SK-N-SH treated with all-trans-retinoic acid at 6 μM for 48 hours (cell line): Measurements from ENCODE around the gene PRMT7.

Source experiments
- ATAC-seq: fragments of 200-7000 bp; cut with Tn5 transposase; 3 replicates; pipeline ENCODE4 v1.9.1; 2020; ENCODE audit warnings: mild to moderate bottlenecking, moderate library complexity
- ARNTL ChIP-seq: fragments of 450-650 bp; formaldehyde crosslinking; IDR thresholded peaks from 2 replicates; pipeline ENCODE4 v1.5.0; 2020; ENCODE audit warnings: low read depth, mild to moderate bottlenecking, moderate library complexity, borderline replicate concordance
- BACH2 ChIP-seq: fragments of 250-450 bp; sonication (Bioruptor Pico); IDR thresholded peaks from 2 replicates; pipeline ENCODE4 v1.9.0; 2021; ENCODE audit warnings: mild to moderate bottlenecking, borderline replicate concordance
- CSDC2 ChIP-seq: fragments of 250-450 bp; sonication (Bioruptor Pico); IDR thresholded peaks from 2 replicates; pipeline ENCODE4 v1.5.0; 2020; ENCODE audit warnings: mild to moderate bottlenecking, moderate library complexity
- ESRRG ChIP-seq: fragments of 250-450 bp; sonication (Bioruptor Pico); IDR thresholded peaks from 2 replicates; pipeline ENCODE4 v1.6.1; 2021; ENCODE audit warnings: mild to moderate bottlenecking
- GLIS3 ChIP-seq: fragments of 250-450 bp; sonication (Bioruptor Pico); IDR thresholded peaks from 2 replicates; pipeline ENCODE4 v1.5.0; 2020; ENCODE audit warnings: mild to moderate bottlenecking, moderate library complexity
- OSR1 ChIP-seq: fragments of 250-450 bp; sonication (Bioruptor Pico); IDR thresholded peaks from 2 replicates; pipeline ENCODE4 v1.8.0; 2022; ENCODE audit warnings: moderate library complexity, mild to moderate bottlenecking, inconsistent platforms
- PATZ1 ChIP-seq: fragments of 250-450 bp; sonication (Bioruptor Pico); IDR thresholded peaks from 2 replicates; pipeline ENCODE4 v1.8.0; 2020; ENCODE audit warnings: mild to moderate bottlenecking, moderate library complexity, borderline replicate concordance
- PPARA ChIP-seq: fragments of 250-450 bp; sonication (Bioruptor Pico); IDR thresholded peaks from 2 replicates; pipeline ENCODE4 v1.5.0; 2020; ENCODE audit warnings: mild to moderate bottlenecking, borderline replicate concordance
- RARB ChIP-seq: fragments of 250-450 bp; sonication (Bioruptor Pico); IDR thresholded peaks from 2 replicates; pipeline ENCODE4 v1.8.0; 2021; ENCODE audit warnings: mild to moderate bottlenecking, moderate library complexity
- SNAI2 ChIP-seq: fragments of 250-450 bp; sonication (Bioruptor Pico); IDR thresholded peaks from 2 replicates; pipeline ENCODE4 v1.5.0; 2020; ENCODE audit warnings: mild to moderate bottlenecking, moderate library complexity
- TCF4 ChIP-seq: fragments of 250-450 bp; sonication (Bioruptor Pico); IDR thresholded peaks from 2 replicates; pipeline ENCODE4 v1.8.0; 2021; ENCODE audit warnings: mild to moderate bottlenecking, moderate library complexity, borderline replicate concordance
- ZFP3 ChIP-seq: fragments of 250-450 bp; sonication (Bioruptor Pico); IDR thresholded peaks from 2 replicates; pipeline ENCODE4 v1.5.0; 2020; ENCODE audit warnings: mild to moderate bottlenecking, moderate library complexity
- ZFP30 ChIP-seq: fragments of 450-650 bp; formaldehyde crosslinking; IDR thresholded peaks from 2 replicates; pipeline ENCODE4 v1.5.0; 2022; ENCODE audit warnings: mild to moderate bottlenecking, moderate library complexity
- ZNF565 ChIP-seq: fragments of 450-650 bp; formaldehyde crosslinking; conservative IDR thresholded peaks from 2 replicates; pipeline ENCODE4 v1.5.0; 2020; ENCODE audit warnings: low read depth, mild to moderate bottlenecking, moderate library complexity
- ZNF70 ChIP-seq: fragments of 450-650 bp; formaldehyde crosslinking; IDR thresholded peaks from 2 replicates; pipeline ENCODE4 v1.5.0; 2020; ENCODE audit warnings: mild to moderate bottlenecking, moderate library complexity
- TF ChIP-seq, protein P1 (sequence below): fragments of 250-450 bp; sonication (Bioruptor Pico); IDR thresholded peaks from 2 replicates; pipeline ENCODE4 v1.5.1; 2020; ENCODE audit warnings: low read depth, mild to moderate bottlenecking, moderate library complexity
- TF ChIP-seq, protein P2 (sequence below): fragments of 250-450 bp; sonication (Bioruptor Pico); IDR thresholded peaks from 2 replicates; pipeline ENCODE4 v1.5.0; 2020; ENCODE audit warnings: mild to moderate bottlenecking, moderate library complexity
- TF ChIP-seq, protein P3 (sequence below): fragments of 250-450 bp; sonication (Bioruptor Pico); IDR thresholded peaks from 2 replicates; pipeline ENCODE4 v1.8.0; 2021; ENCODE audit warnings: low read depth, mild to moderate bottlenecking, moderate library complexity, borderline replicate concordance

PRMT7 gene

DNA sequence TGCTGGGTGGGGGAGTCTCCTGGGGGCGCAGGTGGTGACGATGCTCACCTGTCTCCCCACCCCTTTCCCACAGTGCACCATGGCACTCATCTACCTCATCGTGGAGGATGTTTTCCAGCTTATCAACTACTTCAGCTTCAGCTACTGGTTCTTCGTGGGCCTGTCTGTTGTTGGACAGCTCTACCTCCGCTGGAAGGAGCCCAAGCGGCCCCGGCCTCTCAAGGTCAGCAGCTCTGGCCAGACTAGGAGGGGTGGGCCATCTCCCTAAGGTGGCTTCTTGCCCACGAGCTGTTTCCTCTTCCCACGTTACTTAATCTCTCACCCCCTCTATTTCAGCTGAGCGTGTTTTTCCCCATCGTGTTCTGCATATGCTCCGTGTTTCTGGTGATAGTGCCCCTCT lies 14.5 kb upstream of the PRMT7 start:
- ATAC-seq = no peak
- no peak for TF ChIP-seq ZNF565 (CRISPR knock-in tag)
- TF ChIP-seq, protein P1, sequence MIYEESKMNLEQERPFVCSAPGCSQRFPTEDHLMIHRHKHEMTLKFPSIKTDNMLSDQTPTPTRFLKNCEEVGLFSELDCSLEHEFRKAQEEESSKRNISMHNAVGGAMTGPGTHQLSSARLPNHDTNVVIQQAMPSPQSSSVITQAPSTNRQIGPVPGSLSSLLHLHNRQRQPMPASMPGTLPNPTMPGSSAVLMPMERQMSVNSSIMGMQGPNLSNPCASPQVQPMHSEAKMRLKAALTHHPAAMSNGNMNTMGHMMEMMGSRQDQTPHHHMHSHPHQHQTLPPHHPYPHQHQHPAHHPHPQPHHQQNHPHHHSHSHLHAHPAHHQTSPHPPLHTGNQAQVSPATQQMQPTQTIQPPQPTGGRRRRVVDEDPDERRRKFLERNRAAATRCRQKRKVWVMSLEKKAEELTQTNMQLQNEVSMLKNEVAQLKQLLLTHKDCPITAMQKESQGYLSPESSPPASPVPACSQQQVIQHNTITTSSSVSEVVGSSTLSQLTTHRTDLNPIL (CRISPR knock-in tag) = no peak
- no peak for TF ChIP-seq RARB (CRISPR knock-in tag)
- TF ChIP-seq CSDC2 (CRISPR knock-in tag) = no peak
- no peak for TF ChIP-seq ESRRG
- TF ChIP-seq ZFP3 (CRISPR knock-in tag) = no peak
- TF ChIP-seq TCF4 (CRISPR knock-in tag) = no peak
- no peak for TF ChIP-seq ARNTL
- TF ChIP-seq PPARA = no peak
- no peak for TF ChIP-seq PATZ1 (CRISPR knock-in tag)

DNA sequence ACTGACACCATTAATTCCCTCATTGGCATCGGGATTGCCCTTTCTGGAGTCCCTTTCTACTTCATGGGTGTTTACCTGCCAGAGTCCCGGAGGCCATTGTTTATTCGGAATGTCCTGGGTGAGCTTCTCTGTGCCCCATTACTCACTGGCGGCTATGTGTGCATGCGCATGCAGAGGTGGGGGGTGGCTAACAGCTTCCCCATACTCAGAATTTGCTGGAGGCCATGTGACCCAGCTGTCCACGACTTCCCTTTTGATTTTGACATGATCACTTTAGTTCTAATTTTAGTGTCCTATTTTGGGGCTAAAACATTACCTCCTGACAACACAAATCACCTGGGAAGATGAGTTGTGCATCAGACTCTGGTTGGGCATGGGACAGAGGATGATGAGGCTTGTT lies 14.1 kb upstream of the PRMT7 start:
- no peak for ATAC-seq
- TF ChIP-seq TCF4 (CRISPR knock-in tag) = no peak
- no peak for TF ChIP-seq RARB (CRISPR knock-in tag)

DNA sequence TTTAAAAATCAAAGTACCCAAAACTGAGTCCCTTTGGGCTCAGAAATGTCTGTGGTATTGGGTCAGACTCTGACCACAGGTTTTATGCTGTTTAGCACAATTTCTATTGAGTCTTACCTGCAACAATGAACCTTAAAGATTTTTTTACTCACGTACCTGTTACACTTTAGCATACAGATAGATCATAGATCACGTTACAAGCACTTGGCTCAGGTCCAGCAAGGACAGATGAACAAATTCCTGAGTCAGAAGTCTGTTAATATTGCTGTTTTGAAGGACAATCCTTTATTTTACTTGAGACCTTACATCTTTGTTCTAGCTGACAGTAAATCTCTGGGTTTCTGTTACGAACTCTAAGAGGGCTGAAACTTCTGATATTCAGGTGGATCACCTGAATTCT lies 12.9 kb upstream of the PRMT7 start:
- no peak for ATAC-seq
- TF ChIP-seq PPARA (no peak), GLIS3 (no peak), OSR1 (CRISPR knock-in tag) (no peak), ZNF70 (CRISPR knock-in tag) (no peak), SNAI2 (CRISPR knock-in tag) (no peak), ESRRG (no peak), CSDC2 (CRISPR knock-in tag) (no peak), ZFP30 (no peak)
- TF ChIP-seq, protein P2, sequence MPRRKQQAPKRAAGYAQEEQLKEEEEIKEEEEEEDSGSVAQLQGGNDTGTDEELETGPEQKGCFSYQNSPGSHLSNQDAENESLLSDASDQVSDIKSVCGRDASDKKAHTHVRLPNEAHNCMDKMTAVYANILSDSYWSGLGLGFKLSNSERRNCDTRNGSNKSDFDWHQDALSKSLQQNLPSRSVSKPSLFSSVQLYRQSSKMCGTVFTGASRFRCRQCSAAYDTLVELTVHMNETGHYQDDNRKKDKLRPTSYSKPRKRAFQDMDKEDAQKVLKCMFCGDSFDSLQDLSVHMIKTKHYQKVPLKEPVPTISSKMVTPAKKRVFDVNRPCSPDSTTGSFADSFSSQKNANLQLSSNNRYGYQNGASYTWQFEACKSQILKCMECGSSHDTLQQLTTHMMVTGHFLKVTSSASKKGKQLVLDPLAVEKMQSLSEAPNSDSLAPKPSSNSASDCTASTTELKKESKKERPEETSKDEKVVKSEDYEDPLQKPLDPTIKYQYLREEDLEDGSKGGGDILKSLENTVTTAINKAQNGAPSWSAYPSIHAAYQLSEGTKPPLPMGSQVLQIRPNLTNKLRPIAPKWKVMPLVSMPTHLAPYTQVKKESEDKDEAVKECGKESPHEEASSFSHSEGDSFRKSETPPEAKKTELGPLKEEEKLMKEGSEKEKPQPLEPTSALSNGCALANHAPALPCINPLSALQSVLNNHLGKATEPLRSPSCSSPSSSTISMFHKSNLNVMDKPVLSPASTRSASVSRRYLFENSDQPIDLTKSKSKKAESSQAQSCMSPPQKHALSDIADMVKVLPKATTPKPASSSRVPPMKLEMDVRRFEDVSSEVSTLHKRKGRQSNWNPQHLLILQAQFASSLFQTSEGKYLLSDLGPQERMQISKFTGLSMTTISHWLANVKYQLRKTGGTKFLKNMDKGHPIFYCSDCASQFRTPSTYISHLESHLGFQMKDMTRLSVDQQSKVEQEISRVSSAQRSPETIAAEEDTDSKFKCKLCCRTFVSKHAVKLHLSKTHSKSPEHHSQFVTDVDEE = no peak
- TF ChIP-seq, protein P3, sequence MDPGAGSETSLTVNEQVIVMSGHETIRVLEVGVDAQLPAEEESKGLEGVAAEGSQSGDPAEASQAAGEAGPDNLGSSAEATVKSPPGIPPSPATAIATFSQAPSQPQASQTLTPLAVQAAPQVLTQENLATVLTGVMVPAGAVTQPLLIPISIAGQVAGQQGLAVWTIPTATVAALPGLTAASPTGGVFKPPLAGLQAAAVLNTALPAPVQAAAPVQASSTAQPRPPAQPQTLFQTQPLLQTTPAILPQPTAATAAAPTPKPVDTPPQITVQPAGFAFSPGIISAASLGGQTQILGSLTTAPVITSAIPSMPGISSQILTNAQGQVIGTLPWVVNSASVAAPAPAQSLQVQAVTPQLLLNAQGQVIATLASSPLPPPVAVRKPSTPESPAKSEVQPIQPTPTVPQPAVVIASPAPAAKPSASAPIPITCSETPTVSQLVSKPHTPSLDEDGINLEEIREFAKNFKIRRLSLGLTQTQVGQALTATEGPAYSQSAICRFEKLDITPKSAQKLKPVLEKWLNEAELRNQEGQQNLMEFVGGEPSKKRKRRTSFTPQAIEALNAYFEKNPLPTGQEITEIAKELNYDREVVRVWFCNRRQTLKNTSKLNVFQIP (CRISPR knock-in tag) = no peak
- TF ChIP-seq, all 23 proteins: peak for 0

- TF ChIP-seq ESRRG = no peak
- no peak for TF ChIP-seq ZFP30
- no peak for TF ChIP-seq PATZ1 (CRISPR knock-in tag)
- TF ChIP-seq, protein P3 (CRISPR knock-in tag) = no peak
- TF ChIP-seq BACH2 = no peak
- TF ChIP-seq, all 23 proteins: peak for 0
Observed at GRCh38 chr16:68298312-68298711, 12.5 kb upstream of the PRMT7 start.

More at GRCh38 chr16:68298312-68298711, 12.5 kb upstream of the PRMT7 start:
- no peak for ATAC-seq
